Natural killer cell (primary cell): ENCODE data around the gene TOR1B. TPM values are rescaled to one million over a fixed set of nuclear protein-coding genes. Genes with fewer than 3 reads are reported as not detected.
A peak's percentile ranks its signal among the peaks of the same experiment; 100 is the strongest.

Source experiments
- ATAC-seq, 3 donors: fragments of 150-1000 bp in 2 of 3; fragments of 200-7000 bp in 1 of 3; cut with Tn5 transposase; 1 replicate in 1 of 3; 2 replicates in 2 of 3; pipeline ENCODE4 v1.10.0; 2021; ENCODE audit warnings: mild to moderate bottlenecking in 2 of 3, moderate library complexity in 2 of 3
- DNase-seq, 2 donors: peaks; one replicate each; pipeline versions ENCODE4 v3.0.0 to v3.0.0-alpha.2; 2013 to 2021; ENCODE audit warnings: mixed read lengths in 1 of 2
- H3K27ac ChIP-seq: one replicate; pipeline ENCODE4 v1.5.1; 2013; ENCODE audit warnings: mild to moderate bottlenecking, low read length
- H3K27me3 ChIP-seq: one replicate; pipeline ENCODE4 v1.6.1; 2013; ENCODE audit warnings: low read length; ENCODE audit not compliant: control insufficient read depth, insufficient read depth
- H3K36me3 ChIP-seq: one replicate; pipeline ENCODE4 v1.6.1; 2013; ENCODE audit warnings: low read length; ENCODE audit not compliant: control insufficient read depth, insufficient read depth
- H3K4me1 ChIP-seq: one replicate; pipeline ENCODE4 v1.6.1; 2013; ENCODE audit warnings: low read length; ENCODE audit not compliant: control insufficient read depth, insufficient read depth
- H3K4me3 ChIP-seq: one replicate; pipeline ENCODE4 v1.5.1; 2013; ENCODE audit warnings: low read length
- H3K9me3 ChIP-seq: one replicate; pipeline ENCODE4 v1.6.1; 2013; ENCODE audit warnings: low read length; ENCODE audit not compliant: control insufficient read depth, insufficient read depth
- H3K27ac Mint-ChIP-seq, 2 donors: one replicate each; pipeline ENCODE4 v1.8.0; 2022; ENCODE audit warnings: mild to moderate bottlenecking in 2 of 2, mixed read lengths in 2 of 2, moderate library complexity in 1 of 2
- H3K27me3 Mint-ChIP-seq, 2 donors: one replicate each; pipeline ENCODE4 v1.8.0; 2022; ENCODE audit warnings: low read depth in 2 of 2, mixed read lengths in 2 of 2
- H3K36me3 Mint-ChIP-seq: one replicate; pipeline ENCODE4 v1.8.0; 2022; ENCODE audit warnings: mixed read lengths
- H3K4me1 Mint-ChIP-seq, 2 donors: one replicate each; pipeline ENCODE4 v1.8.0; 2022; ENCODE audit warnings: mixed read lengths in 2 of 2
- H3K4me3 Mint-ChIP-seq: one replicate; pipeline ENCODE4 v1.8.0; 2022; ENCODE audit warnings: mild to moderate bottlenecking, moderate library complexity, mixed read lengths
- H3K9me3 Mint-ChIP-seq, 2 donors: one replicate each; pipeline ENCODE4 v1.8.0; 2022; ENCODE audit warnings: mixed read lengths in 2 of 2
- WGBS: methylation state at CpG from one replicate; pipeline ENCODE4 v1.1.7; 2013; ENCODE audit warnings: missing lambda C conversion rate; ENCODE audit not compliant: insufficient coverage; 5-methylcytosine and 5-hydroxymethylcytosine counted together
- intact Hi-C: fragments of 100-400 bp; cut with micrococcal nuclease; formaldehyde crosslinking; loops from one replicate; pipeline ENCODE4 v1.14.2; 2022
- total RNA-seq, 4 donors: library from RNA; stranded (reverse); fragments of 120-200 nt in 1 of 4; gene quantifications; one replicate each; pipeline versions ENCODE4 v1.2.3 to v1.2.4, GENCODE V29; 2013 to 2022
- TF ChIP-seq, protein P1 (sequence below): fragments of 200-600 bp; IDR thresholded peaks from one replicate; pipeline ENCODE4 v1.8.0; 2022; ENCODE audit warnings: antibody characterized with exemption

Gene TOR1B
- total RNA-seq, 3 donors from 2014 or later (not counting 1 experiment from before 2014, with no cell fraction given), result 20.2 to 30.5 (median 23.9) TPM

- no peak overlapping the region for H3K27ac ChIP-seq
- no peaks in the 10 kb centered on the region for H3K9me3 Mint-ChIP-seq
- WGBS, result 90% methylated on average over 8 of the region's 8 CpGs
- no peaks in the 10 kb centered on the region for H3K36me3 ChIP-seq
- H3K27me3 Mint-ChIP-seq, result peaks cover 6 to 19% of the 10 kb centered on the region in 2 donors
- no peak for ATAC-seq
- TF ChIP-seq, protein P1, sequence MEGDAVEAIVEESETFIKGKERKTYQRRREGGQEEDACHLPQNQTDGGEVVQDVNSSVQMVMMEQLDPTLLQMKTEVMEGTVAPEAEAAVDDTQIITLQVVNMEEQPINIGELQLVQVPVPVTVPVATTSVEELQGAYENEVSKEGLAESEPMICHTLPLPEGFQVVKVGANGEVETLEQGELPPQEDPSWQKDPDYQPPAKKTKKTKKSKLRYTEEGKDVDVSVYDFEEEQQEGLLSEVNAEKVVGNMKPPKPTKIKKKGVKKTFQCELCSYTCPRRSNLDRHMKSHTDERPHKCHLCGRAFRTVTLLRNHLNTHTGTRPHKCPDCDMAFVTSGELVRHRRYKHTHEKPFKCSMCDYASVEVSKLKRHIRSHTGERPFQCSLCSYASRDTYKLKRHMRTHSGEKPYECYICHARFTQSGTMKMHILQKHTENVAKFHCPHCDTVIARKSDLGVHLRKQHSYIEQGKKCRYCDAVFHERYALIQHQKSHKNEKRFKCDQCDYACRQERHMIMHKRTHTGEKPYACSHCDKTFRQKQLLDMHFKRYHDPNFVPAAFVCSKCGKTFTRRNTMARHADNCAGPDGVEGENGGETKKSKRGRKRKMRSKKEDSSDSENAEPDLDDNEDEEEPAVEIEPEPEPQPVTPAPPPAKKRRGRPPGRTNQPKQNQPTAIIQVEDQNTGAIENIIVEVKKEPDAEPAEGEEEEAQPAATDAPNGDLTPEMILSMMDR, result no peak
- no peak for DNase-seq
- peaks cover 17% of the 10 kb centered on the region for H3K4me1 ChIP-seq
- peak overlapping the region in 1 of 2 donors; percentile 89 for H3K27ac Mint-ChIP-seq
- intact Hi-C loops, result no loop called here
- H3K27me3 ChIP-seq, result no peaks in the 10 kb centered on the region
- H3K4me1 Mint-ChIP-seq, result peaks cover 20 to 30% of the 10 kb centered on the region in 2 donors
- no peaks in the 10 kb centered on the region for H3K36me3 Mint-ChIP-seq
- no peaks in the 10 kb centered on the region for H3K9me3 ChIP-seq
- H3K4me3 Mint-ChIP-seq, result no peak overlapping the region
- no peak overlapping the region for H3K4me3 ChIP-seq
Observed at GRCh38 chr9:129776566-129776937, 26.4 kb upstream of the TOR1B start.

DNA sequence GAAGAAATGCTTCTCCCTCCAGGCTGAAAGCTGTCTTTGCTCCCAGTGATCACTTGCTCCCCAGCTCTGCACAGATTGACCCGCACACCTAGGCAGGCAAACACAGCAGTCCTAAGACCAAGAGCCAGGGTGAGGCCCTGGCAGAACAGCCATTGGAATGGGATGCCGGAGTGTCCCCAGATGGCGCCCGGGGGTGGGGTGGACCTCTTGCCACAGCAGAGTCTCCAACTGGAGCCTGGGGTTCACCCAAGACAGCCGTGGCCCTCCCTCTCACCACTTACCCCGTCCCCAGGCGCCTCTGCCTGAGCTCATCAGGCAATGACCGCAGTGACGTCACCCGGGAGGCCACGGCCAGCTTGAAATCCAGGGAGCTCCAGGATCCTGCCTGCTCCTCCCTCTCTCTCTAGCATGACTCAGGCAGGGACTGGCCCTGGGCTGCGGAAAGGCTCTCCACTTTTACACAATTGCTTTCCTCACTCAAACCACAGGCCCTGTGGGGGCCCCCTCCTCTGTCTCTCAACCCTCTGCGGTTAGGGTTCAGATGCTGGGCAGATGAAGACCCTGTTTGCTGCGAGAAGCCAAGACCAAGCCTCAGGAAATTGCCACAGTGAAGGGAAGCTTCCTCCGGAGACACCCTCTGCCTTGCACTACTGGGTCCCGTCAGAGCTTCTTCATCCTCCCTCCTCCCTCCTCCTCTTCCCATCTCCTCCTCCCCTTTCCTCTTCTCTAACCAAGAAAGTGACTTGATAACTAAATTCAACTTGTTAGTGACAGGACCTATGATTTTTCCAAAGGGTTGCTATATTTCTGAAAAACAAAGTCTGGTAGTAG, 25.8 kb upstream of the TOR1B start:
- Mint-ChIP-seq H3K27ac (peak overlapping the region; percentile 75 to 89), H3K36me3 (no peaks in the 10 kb centered on the region), H3K4me3 (peak overlapping the region; percentile 64), H3K9me3 (no peaks in the 10 kb centered on the region), H3K27me3 (peaks cover 6 to 19% of the 10 kb centered on the region in 2 donors), H3K4me1 (peaks cover 20 to 30% of the 10 kb centered on the region in 2 donors)
- H3K4me3 ChIP-seq, result no peak overlapping the region
- intact Hi-C loops, result no loop called here
- DNase-seq (peak; percentile 58 to 62), ATAC-seq (peak; percentile 78 to 84 (median 80))
- H3K9me3 ChIP-seq, result no peaks in the 10 kb centered on the region
- peaks cover 17% of the 10 kb centered on the region for H3K4me1 ChIP-seq
- H3K36me3 ChIP-seq, result no peaks in the 10 kb centered on the region
- WGBS, result 11% methylated on average over 16 of the region's 16 CpGs
- TF ChIP-seq, protein P1, result no peak
- no peaks in the 10 kb centered on the region for H3K27me3 ChIP-seq
- H3K27ac ChIP-seq, result no peak overlapping the region

DNA sequence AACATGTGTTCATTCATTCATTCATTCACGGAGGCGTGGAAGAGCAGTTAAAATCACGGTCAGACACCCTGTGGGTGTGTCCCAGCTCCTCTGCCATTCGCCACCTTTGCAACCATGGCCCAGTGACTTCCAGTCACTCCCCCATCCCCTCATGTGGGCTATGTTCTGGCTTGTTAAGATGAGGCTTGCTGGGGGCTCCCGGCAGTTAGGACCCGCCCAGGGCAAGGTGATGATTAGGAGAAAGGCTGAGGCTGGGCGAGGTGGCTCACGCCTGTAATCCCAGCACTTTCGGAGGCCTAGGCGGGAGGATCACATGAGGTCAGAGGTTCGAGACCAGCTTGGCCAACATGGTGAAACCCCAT, 25.2 kb upstream of the TOR1B start:
- no peaks in the 10 kb centered on the region for H3K36me3 ChIP-seq
- TF ChIP-seq, protein P1, result no peak
- H3K4me1 Mint-ChIP-seq, result peaks cover 20 to 30% of the 10 kb centered on the region in 2 donors
- H3K4me3 Mint-ChIP-seq, result no peak overlapping the region
- H3K36me3 Mint-ChIP-seq, result no peaks in the 10 kb centered on the region
- DNase-seq (no peak), ATAC-seq (no peak)
- no peaks in the 10 kb centered on the region for H3K9me3 ChIP-seq
- no peak overlapping the region for H3K27ac ChIP-seq
- intact Hi-C loops, result no loop called here
- H3K27ac Mint-ChIP-seq, result peak overlapping the region; percentile 75 to 89
- H3K4me1 ChIP-seq, result peaks cover 17% of the 10 kb centered on the region
- no peaks in the 10 kb centered on the region for H3K9me3 Mint-ChIP-seq
- peaks cover 6 to 19% of the 10 kb centered on the region in 2 donors for H3K27me3 Mint-ChIP-seq
- WGBS, result 48% methylated on average over 10 of the region's 11 CpGs
- no peaks in the 10 kb centered on the region for H3K27me3 ChIP-seq
- no peak overlapping the region for H3K4me3 ChIP-seq
